ENCODE results near the gene TMEM235.
"Not testable (repeated sequence)": the region's sequence is repeated elsewhere in the genome, so short reads cannot be mapped to it uniquely, and the experiment has no call there.

The TMEM235 gene

DNA sequence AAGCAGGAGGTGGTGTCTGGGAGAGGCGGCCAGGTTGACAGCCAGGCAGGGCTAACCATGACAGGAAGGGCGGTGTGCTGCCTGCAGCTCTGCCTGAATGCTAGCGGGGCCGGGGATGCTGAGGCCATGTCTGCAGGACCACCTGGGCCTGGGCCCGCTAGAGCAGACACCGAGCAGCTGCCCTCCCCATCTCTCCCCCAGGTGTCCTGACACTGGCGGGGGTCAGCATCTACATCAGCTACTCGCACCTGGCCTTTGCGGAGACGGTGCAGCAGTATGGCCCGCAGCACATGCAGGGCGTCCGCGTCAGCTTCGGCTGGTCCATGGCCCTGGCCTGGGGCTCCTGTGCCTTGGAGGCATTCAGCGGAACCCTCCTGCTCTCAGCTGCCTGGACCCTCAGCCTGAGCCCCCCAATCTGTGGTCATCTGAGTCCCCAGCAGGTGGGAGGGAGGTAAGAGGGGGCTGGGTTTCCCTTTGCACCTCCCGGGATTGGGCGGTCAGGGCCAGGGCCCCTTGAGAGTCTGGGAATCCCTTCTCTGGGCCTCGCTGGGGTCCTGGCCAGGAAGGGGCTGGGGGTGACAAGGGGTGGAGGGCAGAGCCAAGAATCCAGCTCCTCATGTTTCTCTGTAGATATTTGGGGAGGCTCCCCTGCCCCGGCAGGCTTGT lies 7.5 kb downstream of the TMEM235 start:
- no peak for DNase-seq (ENCODE audit: low read depth, low spot score)

DNA sequence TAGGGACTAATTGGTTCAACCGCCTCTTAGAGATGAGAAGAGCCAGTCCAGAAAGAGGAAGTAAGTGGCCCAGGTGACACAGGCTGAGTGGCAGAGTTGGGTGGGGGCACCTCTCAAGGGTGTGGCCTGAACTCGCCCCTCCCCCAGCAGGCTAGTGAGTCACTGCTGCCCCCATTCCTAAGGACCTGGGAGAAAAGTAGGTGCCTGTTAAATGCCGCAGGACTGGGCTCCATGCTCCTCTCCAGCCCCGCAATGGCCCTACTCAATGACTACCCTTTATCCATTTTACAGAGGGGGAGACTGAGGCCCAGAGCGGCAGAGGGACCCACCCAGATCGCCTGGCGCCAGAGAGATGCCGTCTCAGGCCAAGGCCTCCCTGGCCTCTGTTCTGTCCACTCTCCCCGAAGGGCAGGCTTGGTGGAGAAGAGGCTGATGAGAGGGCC lies 8.1 kb downstream of the TMEM235 start:
- DNase-seq (ENCODE audit: low read depth, low spot score), result no peak

DNA sequence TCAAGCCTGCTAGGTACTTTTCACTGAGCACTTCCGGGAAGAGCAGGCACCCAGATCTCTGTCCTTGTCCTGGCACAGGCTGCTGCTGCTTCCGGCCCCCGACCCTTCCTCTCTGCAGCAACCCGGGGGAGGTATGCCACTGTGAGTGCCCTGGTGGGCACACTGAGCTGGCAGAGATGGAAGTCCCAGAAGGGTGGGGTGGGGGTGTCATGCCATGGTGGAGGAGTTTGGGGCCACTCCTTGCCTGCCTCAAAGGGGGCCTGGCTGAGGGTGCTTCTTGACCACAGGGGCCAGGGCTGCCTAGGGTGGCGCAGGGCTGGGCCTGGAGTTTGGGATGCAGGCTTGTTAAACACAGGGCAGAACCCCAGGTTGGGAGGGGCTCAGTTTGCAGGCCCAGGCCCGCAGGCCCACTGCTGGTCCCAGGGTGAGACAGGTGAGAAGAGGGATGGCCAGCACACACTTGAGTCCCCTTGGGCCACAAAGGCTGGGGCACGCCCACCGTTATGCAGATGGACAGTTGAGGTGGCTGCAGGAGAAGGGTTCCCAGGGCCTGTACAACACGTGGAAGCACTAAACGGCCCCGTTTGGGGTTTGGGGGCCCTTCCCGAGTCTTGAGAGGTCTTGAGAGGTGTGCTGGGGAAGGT lies 8.7 kb downstream of the TMEM235 start:
- DNase-seq (ENCODE audit: low read depth, low spot score), result no peak

- no peak for DNase-seq (ENCODE audit: low read depth, low spot score)
These were observed 9.4 kb downstream of the TMEM235 start for GRCh38 chr17:78240839-78241238.

DNA sequence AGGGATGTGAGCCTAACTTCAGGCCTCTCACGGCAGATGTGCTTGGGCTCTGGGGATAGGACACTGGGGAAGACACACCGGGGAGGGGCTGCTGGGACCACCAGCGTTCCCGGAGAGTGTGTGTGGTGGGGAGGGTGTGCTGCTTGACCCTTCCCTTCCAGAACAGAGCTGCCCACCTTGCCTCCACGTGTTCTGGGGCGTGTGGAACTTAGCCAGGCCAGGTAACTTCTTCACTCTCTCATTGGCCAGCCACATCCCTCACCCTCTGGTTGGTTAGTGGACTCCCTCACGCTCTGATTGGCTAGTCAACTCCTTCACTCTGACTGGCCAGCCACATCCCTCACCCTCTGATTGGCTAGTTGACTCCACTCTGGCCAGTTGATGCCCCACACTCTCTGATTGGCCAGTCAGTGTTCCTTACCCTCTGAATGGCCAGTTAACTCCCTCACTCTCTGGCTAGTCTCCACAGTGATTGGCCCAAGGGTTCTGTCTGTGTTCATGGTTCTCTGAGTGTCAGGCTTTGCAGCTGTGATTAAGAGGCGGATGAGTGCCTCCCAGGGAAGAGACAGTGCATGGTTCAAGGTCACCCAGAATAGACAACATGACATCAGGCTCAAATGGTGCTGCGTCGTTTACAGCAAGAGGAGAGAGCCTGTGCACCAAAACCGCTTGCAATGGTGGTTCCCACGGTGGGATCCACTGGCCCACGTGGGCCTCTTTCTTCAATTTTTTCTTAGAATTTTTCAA lies 10.0 kb downstream of the TMEM235 start:
- peak; percentile 31 for DNase-seq (ENCODE audit: low read depth, low spot score)

GRCh38 chr17:78242024-78242742 lies 10.8 kb downstream of the TMEM235 start:
- no peak for DNase-seq (ENCODE audit: low read depth, low spot score)

DNA sequence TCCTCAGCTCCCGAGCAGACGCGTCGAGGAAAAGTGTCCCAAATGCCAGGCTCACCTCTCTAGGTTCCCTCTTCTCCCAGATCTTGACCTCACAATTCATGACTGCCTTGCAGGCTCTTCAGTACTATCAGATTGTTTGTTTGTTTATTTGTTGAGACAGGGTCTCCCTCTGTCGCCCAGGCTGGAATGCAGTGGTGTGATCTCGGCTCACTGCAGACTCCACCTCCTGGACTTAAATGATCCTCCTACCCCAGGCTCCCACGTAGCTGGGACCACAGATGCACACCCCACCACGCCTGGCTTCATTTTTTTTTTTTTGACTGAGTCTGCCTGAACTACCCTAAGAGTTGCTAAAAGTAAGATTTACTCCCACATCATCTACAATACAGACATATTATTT lies 15.9 kb downstream of the TMEM235 start:
- DNase-seq (ENCODE audit: low read depth, low spot score), result no peak

GRCh38 chr17:78248051-78248914 lies 16.9 kb downstream of the TMEM235 start:
- no peak for DNase-seq (ENCODE audit: low read depth, low spot score)

DNA sequence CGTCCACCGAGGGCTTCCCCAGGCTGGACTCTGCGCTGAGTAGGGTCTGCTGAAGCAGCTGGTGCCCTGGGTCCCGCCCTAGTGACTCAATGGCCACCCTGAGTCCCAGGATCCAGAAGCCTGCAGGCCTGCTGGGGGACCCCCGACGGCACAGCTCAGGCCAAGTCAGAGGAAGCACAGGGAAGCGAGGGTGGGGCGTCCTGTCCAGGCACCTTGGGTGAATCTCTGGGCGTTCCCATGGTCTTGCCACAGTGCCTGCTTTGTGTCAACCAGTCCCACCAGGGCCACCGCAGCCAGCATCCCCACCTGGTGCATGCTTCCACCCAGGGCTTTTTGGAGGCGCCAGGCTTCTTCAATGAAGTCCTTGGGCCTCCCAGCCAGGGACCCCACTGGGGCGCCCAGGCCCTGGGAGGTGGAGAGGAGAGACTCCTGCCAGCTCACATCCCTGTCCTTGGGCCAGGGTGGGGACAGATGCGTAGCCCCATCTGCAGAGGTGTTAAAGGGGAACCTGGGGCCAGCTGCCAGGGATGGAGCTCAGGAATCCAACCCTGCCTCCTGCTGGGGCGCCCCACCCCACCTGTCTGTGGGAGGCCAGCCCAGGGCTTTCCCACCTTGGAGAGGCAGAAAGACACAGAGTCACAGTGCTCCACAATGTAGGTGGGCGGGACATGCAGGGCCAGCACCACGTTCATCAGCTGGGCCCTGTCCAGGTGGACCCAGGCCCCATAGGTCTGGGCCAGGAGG lies 17.8 kb downstream of the TMEM235 start:
- no peak for DNase-seq (ENCODE audit: low read depth, low spot score)

DNA sequence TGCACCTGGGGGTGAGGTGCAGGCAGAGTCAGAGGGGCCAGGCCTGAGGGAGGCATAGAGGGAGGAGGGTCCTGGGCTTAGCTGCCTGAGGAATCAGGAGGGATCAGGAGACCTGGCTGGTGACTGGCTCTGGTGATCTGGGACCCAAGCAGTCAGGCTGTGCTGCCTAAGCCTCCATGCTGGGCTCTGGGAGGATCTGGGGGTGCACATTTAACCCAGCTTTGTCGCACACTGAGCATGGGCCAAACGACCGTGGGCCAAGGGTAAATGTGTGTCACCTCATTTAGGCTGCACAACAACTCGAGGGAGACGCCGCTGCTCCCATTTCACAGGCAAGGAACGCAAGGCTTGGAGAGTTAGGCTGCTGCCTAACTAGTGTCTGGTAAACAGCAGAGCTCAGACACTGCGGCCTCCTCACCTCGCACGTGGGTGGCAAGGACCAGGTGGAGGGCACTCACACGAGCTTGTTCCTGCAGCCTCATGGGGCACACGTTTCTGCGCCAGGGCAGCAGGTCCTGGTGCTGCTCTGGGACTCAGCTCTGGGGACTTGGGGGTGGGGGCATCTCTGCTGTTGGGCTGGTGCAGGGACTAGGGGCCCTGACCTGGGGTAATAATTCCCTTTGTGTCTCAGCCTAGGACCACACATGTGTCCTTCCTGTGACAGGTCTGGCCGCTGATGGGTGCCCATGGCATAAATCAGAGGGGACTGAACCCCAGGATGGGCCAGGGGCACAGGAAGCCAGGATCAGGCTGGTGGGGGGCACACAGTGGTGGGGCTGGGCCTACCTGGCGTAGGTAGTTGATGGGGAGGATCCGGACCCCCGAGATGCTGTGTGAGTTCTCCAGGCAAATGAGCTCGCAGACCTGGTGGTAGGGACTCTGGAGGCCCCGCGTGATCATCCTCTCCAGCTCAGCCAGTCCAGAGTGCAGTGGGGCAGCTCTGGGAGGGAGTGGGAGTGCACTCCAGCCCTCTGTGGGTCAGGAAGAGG lies 18.7 kb downstream of the TMEM235 start:
- no peak for DNase-seq (ENCODE audit: low read depth, low spot score)

DNA sequence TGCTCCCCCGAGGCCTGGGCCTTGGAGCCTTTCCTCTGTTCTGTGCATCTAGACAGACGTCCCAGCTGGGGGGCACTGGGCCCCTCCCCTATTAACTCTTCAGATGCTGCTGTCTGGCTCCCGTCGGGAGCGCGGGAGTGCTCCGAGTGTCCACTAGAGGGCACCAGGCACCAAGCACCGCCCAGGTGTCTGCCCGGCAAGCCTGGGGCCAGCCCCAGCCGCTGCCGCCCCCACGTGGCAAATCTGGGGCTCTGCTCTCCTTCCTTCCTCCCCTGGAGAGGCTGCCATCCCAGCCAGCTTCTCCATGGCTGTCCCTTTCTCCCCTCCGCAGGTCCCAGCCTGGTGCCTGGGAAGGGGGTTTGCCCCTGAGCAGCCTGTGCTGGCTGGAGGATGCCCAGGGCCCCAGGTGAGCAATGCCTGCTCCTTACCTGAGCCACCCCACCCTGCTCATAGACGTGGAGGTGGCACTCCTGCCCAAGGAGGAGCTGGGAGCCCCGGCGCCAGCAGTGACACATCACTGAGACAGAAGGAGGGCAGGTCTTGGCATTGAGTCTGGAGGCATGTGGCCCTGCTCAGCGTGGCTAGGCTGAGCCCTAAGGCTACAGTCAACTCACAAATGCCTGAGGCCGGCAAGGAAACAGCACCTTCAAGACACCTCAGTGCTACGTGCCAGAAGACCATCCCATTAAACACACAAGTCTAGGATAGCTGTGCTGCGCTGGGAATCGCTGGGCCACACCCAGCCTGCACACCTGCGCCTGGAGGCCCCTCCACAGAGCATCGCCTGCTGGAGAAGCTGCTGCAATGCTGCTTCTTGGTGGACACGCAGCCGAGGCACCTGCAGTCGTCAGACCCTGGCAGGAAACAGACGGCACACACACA lies 19.7 kb downstream of the TMEM235 start:
- DNase-seq (ENCODE audit: low read depth, low spot score), result peak; percentile 95

DNA sequence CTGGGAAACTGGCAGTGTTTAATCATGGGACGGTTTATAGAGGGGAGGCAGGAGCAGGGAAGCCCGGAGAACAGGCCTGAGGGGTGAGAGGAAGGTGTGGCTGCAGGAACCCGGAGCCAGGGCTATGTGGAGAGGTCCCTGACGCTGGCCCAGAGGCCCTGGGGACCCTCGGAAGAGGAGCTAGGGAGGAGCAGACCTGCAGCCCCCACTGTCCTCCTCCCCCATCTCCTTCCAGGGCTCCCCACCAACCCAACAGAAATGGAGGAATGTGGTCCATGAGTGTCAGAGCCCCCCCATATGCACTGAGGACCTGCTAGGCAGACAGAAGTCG lies 20.3 kb downstream of the TMEM235 start:
- no peak for DNase-seq (ENCODE audit: low read depth, low spot score)

DNA sequence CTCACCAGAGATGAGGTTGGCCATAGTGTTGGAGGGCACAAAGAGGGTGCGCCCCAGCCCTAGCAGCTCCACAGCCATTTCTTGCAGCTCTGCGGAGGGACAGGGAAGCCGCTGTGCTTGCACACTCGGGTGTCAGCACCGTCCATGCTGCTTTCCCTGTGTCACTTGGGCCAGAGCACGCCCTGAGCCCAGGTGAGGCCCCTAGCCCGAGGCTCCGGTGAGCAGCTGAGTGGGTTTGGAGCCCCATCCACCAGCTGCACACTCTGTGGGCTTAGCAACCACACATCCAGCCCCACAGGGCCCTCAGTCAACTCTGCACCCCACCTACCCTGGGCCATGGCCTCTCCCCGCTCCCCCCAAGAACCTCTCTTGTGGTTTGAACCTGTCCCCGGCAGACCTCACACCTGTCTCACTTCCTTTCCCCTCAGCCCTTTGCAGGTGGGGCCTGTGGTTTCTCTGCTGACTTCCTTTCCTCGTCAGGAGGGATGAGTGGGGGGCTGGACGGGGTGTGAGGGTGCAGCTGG lies 20.7 kb downstream of the TMEM235 start:
- no peak for DNase-seq (ENCODE audit: low read depth, low spot score)

- DNase-seq (ENCODE audit: low read depth, low spot score), result no peak
These were observed 21.5 kb downstream of the TMEM235 start for GRCh38 chr17:78252701-78253635.

DNA sequence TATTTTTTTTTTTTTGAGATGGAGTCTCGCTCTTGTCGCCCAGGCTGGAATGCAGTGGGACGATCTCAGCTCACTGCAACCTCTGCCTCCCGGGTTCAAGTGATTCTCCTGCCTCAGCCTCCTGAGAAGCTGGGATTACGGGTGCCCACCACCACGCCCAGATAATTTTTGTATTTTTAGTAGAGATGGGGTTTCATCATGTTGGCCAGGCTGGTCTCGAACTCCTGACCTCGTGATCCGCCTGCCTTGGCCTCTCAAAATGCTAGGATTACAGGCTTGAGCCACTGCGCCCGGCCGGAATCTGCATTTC lies 22.2 kb downstream of the TMEM235 start:
- not testable (repeated sequence) for DNase-seq (ENCODE audit: low read depth, low spot score)

GRCh38 chr17:78253946-78254672 lies 22.7 kb downstream of the TMEM235 start:
- peak; percentile 96 for DNase-seq (ENCODE audit: low read depth, low spot score)

Measured in astrocyte of the hippocampus (primary cell).